OCI-LY3 (cell line): ENCODE data around the gene OGFOD2.

Experiments
- CTCF ChIP-seq: fragments of 200-600, 300-600 bp; sonication (generic); IDR thresholded peaks from 2 replicates; pipeline ENCODE4 v1.5.1; 2014; ENCODE audit warnings: antibody characterized with exemption, low read length, low read depth
- EZH2phosphoT487 ChIP-seq: fragments of 200-600 bp; shearing (Covaris generic); IDR thresholded peaks from 2 replicates; pipeline ENCODE4 v1.6.1; 2018; ENCODE audit warnings: antibody characterized with exemption, mixed run types, low read depth

GRCh38 chr12:122994781-122995502 lies 19.9 kb downstream of the OGFOD2 start:
- no peak for TF ChIP-seq CTCF
- no peak for TF ChIP-seq EZH2phosphoT487
